Stimulated activated CD4-positive, alpha-beta T cell treated with anti-CD3 and anti-CD28 coated beads, Interleukin-12 subunit alpha, Interleukin-12 subunit beta, amount 100 ng/mL, for 48 hours (primary cell): ENCODE measurements around the gene HEATR5B.
"Not testable (repeated sequence)": the region's sequence is repeated elsewhere in the genome, so short reads cannot be mapped to it uniquely, and the experiment has no call there.

Source experiments
- DNase-seq, 3 donors: peaks; one replicate each; pipeline ENCODE4 v3.0.0-alpha.2; 2020; ENCODE audit warnings: low read depth in 2 of 3, low spot score in 1 of 3

HEATR5B gene

GRCh38 chr2:36949845-36950244 is 134.3 kb downstream of the HEATR5B start:
- DNase-seq, result no peak

- DNase-seq, result not testable (repeated sequence)
Measured at GRCh38 chr2:36945240-36945639, 138.9 kb downstream of the HEATR5B start.

- no peak for DNase-seq
Measured at GRCh38 chr2:36941867-36942266, 142.3 kb downstream of the HEATR5B start.

GRCh38 chr2:36936526-36936925 is 147.6 kb downstream of the HEATR5B start:
- not testable (repeated sequence) for DNase-seq

GRCh38 chr2:36931688-36932087 is 152.5 kb downstream of the HEATR5B start:
- DNase-seq, result not testable (repeated sequence)
